Measurements from ENCODE around the gene ATOX1.

GRCh38 chr5:151722546-151722945 is 35.9 kb downstream of the ATOX1 start:
- TF ChIP-seq, protein P1, sequence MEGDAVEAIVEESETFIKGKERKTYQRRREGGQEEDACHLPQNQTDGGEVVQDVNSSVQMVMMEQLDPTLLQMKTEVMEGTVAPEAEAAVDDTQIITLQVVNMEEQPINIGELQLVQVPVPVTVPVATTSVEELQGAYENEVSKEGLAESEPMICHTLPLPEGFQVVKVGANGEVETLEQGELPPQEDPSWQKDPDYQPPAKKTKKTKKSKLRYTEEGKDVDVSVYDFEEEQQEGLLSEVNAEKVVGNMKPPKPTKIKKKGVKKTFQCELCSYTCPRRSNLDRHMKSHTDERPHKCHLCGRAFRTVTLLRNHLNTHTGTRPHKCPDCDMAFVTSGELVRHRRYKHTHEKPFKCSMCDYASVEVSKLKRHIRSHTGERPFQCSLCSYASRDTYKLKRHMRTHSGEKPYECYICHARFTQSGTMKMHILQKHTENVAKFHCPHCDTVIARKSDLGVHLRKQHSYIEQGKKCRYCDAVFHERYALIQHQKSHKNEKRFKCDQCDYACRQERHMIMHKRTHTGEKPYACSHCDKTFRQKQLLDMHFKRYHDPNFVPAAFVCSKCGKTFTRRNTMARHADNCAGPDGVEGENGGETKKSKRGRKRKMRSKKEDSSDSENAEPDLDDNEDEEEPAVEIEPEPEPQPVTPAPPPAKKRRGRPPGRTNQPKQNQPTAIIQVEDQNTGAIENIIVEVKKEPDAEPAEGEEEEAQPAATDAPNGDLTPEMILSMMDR (IDR thresholded peaks at IDR 0.05): no peak
- no peak for TF ChIP-seq POLR2A (IDR thresholded peaks at IDR 0.05)
